Measurements from ENCODE around the gene HEYL. TPM values are rescaled to one million over a fixed set of nuclear protein-coding genes. Genes with fewer than 3 reads are reported as not detected.

The HEYL gene
- total RNA-seq, 5 donors from 2014 or later (not counting 1 experiment from before 2014, with no cell fraction given): 0.15 to 0.25 TPM; not detected in 3

DNA sequence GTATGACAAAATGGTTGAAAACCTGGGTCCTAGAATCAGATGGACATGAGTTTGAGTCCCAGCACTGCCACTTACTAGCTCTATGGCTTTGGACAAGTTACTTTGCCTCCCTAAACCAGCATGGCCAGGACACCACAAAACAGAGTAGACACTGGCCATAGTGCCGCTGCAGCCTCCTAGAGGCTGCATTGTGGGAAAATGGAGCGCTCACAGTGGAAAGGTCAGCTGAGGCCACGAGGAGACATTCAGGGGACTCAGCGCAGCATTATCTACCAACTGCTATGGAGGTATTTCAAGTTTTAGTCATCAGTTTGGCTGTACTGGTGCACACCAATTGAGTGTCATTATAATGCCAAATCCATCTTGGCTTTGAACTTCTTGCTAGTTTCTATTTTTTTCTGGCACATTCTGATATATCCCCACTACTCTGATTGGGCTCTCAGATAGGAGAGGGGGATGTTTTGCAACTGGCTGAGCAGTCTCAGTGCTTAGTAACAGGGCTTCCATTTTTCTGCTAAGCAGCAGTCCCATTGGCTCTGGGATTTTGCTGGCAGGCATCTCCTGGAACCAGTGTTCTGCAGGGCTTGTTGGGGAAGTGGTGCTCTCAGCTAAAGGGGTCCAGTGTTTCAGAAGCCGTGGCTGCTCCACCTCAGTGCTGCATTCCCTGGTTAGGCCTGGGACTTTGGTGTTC, 16.3 kb upstream of the HEYL start:
- Histone ChIP-seq H3K27me3 (replicated peaks in 1 of 2; ENCODE audit: control insufficient read depth in 2 of 2, extremely low read depth in 1 of 2, insufficient read depth in 2 of 2, low read length in 1 of 2) (peaks cover 3 to 14% of the 10 kb centered on the region in 2 experiments), H3K36me3 (ENCODE audit: control insufficient read depth in 2 of 2, extremely low read depth in 1 of 2, insufficient read depth in 1 of 2, low read length in 1 of 2) (no peaks in the 10 kb centered on the region), H3K27ac (ENCODE audit: low read length) (no peak overlapping the region), H3K4me1 (ENCODE audit: control insufficient read depth in 1 of 2, extremely low read depth in 1 of 2, insufficient read depth in 2 of 2, low read length in 2 of 2) (peaks cover 0 to 12% of the 10 kb centered on the region in 2 experiments), H3K4me3 (ENCODE audit: control insufficient read depth in 1 of 2, extremely low read depth in 1 of 2, low read length in 1 of 2) (no peak overlapping the region), H3K9me3 (no peaks in the 10 kb centered on the region)
- no peak overlapping the region for H3K27ac Mint-ChIP-seq
- peaks cover 6 to 13% (median 11%) of the 10 kb centered on the region in 3 donors for H3K4me1 Mint-ChIP-seq
- no peak for ATAC-seq (replicated peaks in 1 of 4)
- ChIA-PET CTCF (interaction anchor here (0.9 to 1.1 kb wide), 2 partner anchors 49 kb away, joined by 5 to 8 read pairs; no protein-coding TSS in a partner anchor), POLR2A (no interaction called here)
- H3K4me3 Mint-ChIP-seq: no peak overlapping the region
- 100% methylated on average over 1 of the region's 5 CpGs for WGBS (ENCODE audit: insufficient coverage)
- H3K27me3 Mint-ChIP-seq: peaks cover 0 to 7% of the 10 kb centered on the region in 2 donors
- H3K9me3 Mint-ChIP-seq: no peaks in the 10 kb centered on the region
- H3K36me3 Mint-ChIP-seq: no peaks in the 10 kb centered on the region
- no peak for DNase-seq

DNA sequence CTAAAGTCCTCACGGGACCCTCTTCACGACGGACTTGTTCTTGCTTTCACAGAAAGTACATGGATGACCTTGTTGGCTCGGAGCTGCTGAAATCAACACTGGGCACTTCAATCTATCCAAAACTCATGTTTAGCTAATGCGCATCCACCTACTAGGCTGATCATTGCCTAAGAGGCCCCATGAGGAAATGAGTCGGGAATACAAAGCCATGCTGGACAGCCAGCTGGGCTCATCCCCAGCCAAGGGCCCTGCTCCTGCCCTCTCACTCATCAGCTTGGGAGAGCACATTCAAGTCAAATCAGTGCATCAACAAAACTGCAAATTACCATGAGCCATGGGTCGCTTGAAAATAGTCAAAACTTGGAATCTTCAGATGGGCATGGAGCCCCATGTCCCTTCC, 14.8 kb upstream of the HEYL start:
- H3K27me3 Mint-ChIP-seq: peaks cover 0 to 7% of the 10 kb centered on the region in 2 donors
- Histone ChIP-seq H3K9me3 (no peaks in the 10 kb centered on the region), H3K36me3 (ENCODE audit: control insufficient read depth in 2 of 2, extremely low read depth in 1 of 2, insufficient read depth in 1 of 2, low read length in 1 of 2) (no peaks in the 10 kb centered on the region), H3K27me3 (replicated peaks in 1 of 2; ENCODE audit: control insufficient read depth in 2 of 2, extremely low read depth in 1 of 2, insufficient read depth in 2 of 2, low read length in 1 of 2) (peaks cover 3 to 14% of the 10 kb centered on the region in 2 experiments), H3K4me1 (ENCODE audit: control insufficient read depth in 1 of 2, extremely low read depth in 1 of 2, insufficient read depth in 2 of 2, low read length in 2 of 2) (peaks cover 0 to 12% of the 10 kb centered on the region in 2 experiments), H3K4me3 (ENCODE audit: control insufficient read depth in 1 of 2, extremely low read depth in 1 of 2, low read length in 1 of 2) (no peak overlapping the region), H3K27ac (ENCODE audit: low read length) (no peak overlapping the region)
- DNase-seq (no peak), ATAC-seq (replicated peaks in 1 of 4) (no peak)
- CTCF ChIA-PET: interaction anchor here in 1 of 2 donors (0.9 kb wide), 1 partner anchor 48 kb away, joined by 5 read pairs; no protein-coding TSS in a partner anchor
- H3K27ac Mint-ChIP-seq: no peak overlapping the region
- H3K36me3 Mint-ChIP-seq: no peaks in the 10 kb centered on the region
- no peaks in the 10 kb centered on the region for H3K9me3 Mint-ChIP-seq
- H3K4me1 Mint-ChIP-seq: peaks cover 6 to 13% (median 11%) of the 10 kb centered on the region in 3 donors
- POLR2A ChIA-PET: no interaction called here
- no peak overlapping the region for H3K4me3 Mint-ChIP-seq
- 87% methylated on average over 7 of the region's 7 CpGs for WGBS (ENCODE audit: insufficient coverage)

DNA sequence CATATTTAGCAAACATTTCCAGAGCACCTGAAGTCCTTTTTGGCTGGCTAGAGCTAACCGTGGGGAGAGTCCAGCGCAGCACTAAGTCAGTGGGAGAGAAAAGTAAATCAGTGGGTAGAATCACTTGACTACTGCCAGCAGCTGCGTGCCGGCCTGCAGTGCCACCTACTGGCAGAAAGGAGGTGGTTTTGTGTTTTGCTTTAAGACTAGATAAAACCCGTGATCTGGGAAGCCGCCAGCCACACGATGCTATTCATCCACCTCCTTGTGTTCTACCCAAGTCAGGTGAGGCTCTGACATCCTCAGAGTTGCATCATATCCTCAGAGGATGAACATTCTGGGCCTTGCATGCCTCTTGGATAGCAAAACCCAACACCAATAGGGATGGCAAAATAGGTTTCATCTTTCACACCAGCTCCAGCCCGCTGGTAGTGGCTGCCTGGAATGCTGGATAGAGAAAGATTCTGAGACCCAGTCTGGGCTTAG, 14.1 kb upstream of the HEYL start:
- Mint-ChIP-seq H3K9me3 (no peaks in the 10 kb centered on the region), H3K27ac (no peak overlapping the region), H3K4me1 (peaks cover 6 to 13% (median 11%) of the 10 kb centered on the region in 3 donors), H3K4me3 (no peak overlapping the region), H3K36me3 (no peaks in the 10 kb centered on the region), H3K27me3 (peaks cover 0 to 7% of the 10 kb centered on the region in 2 donors)
- peak; percentile 43 to 83 (median 65) for DNase-seq
- POLR2A ChIA-PET: no interaction called here
- CTCF ChIA-PET: interaction anchor here in 1 of 2 donors (0.5 to 0.9 kb wide), 2 partner anchors 38 to 47 kb away, joined by 3 to 5 read pairs; partner anchors contain the start of gene HPCAL4
- H3K27me3 ChIP-seq (replicated peaks in 1 of 2; ENCODE audit: control insufficient read depth in 2 of 2, extremely low read depth in 1 of 2, insufficient read depth in 2 of 2, low read length in 1 of 2): peaks cover 3 to 12% of the 10 kb centered on the region in 2 experiments
- peak; percentile 75 to 85 (median 82) for ATAC-seq (replicated peaks in 1 of 4)
- 0% methylated on average over 1 of the region's 8 CpGs for WGBS (ENCODE audit: insufficient coverage)
- no peaks in the 10 kb centered on the region for H3K9me3 ChIP-seq
- H3K4me1 ChIP-seq (ENCODE audit: control insufficient read depth in 1 of 2, extremely low read depth in 1 of 2, insufficient read depth in 2 of 2, low read length in 2 of 2): peaks cover 0 to 12% of the 10 kb centered on the region in 2 experiments
- H3K27ac ChIP-seq (ENCODE audit: low read length): no peak overlapping the region
- H3K36me3 ChIP-seq (ENCODE audit: control insufficient read depth in 2 of 2, extremely low read depth in 1 of 2, insufficient read depth in 1 of 2, low read length in 1 of 2): no peaks in the 10 kb centered on the region
- no peak overlapping the region for H3K4me3 ChIP-seq (ENCODE audit: control insufficient read depth in 1 of 2, extremely low read depth in 1 of 2, low read length in 1 of 2)

DNA sequence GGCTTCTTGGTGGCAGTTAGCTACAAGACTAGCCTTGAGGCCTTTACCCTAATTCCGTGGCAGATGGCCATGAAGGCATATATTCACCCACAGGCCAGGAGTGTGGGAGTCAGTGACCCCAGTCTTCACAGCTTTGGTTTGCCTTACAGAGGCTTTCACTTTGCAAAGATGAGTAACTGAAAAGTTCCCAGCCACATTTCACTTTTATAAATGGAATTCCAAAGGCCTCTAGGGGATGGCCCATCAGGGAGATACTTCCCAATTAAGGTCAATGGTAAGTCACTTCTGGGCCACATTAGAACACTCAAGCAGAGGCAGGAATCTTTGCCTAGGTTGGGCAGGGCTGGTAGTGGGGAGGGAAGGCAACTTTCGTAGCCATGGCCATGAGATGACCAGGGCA, 13.1 kb upstream of the HEYL start:
- H3K4me3 ChIP-seq (ENCODE audit: control insufficient read depth in 1 of 2, extremely low read depth in 1 of 2, low read length in 1 of 2): no peak overlapping the region
- no peaks in the 10 kb centered on the region for H3K9me3 Mint-ChIP-seq
- WGBS (ENCODE audit: insufficient coverage): 100% methylated on average over 1 of the region's 2 CpGs
- H3K4me3 Mint-ChIP-seq: no peak overlapping the region
- H3K9me3 ChIP-seq: no peaks in the 10 kb centered on the region
- no peaks in the 10 kb centered on the region for H3K36me3 ChIP-seq (ENCODE audit: control insufficient read depth in 2 of 2, extremely low read depth in 1 of 2, insufficient read depth in 1 of 2, low read length in 1 of 2)
- H3K4me1 ChIP-seq (ENCODE audit: control insufficient read depth in 1 of 2, extremely low read depth in 1 of 2, insufficient read depth in 2 of 2, low read length in 2 of 2): peaks cover 0 to 6% of the 10 kb centered on the region in 2 experiments
- H3K4me1 Mint-ChIP-seq: peaks cover 2 to 6% (median 6%) of the 10 kb centered on the region in 3 donors
- peaks cover 0 to 7% of the 10 kb centered on the region in 2 donors for H3K27me3 Mint-ChIP-seq
- H3K27ac ChIP-seq (ENCODE audit: low read length): no peak overlapping the region
- no peak for ATAC-seq (replicated peaks in 1 of 4)
- H3K36me3 Mint-ChIP-seq: no peaks in the 10 kb centered on the region
- no peak for DNase-seq
- ChIA-PET CTCF (interaction anchor here in 1 of 2 donors (1.4 kb wide), 1 partner anchor 46 kb away, joined by 3 read pairs; no protein-coding TSS in a partner anchor), POLR2A (no interaction called here)
- no peak overlapping the region for H3K27ac Mint-ChIP-seq
- peaks cover 3 to 13% of the 10 kb centered on the region in 2 experiments for H3K27me3 ChIP-seq (replicated peaks in 1 of 2; ENCODE audit: control insufficient read depth in 2 of 2, extremely low read depth in 1 of 2, insufficient read depth in 2 of 2, low read length in 1 of 2)

DNA sequence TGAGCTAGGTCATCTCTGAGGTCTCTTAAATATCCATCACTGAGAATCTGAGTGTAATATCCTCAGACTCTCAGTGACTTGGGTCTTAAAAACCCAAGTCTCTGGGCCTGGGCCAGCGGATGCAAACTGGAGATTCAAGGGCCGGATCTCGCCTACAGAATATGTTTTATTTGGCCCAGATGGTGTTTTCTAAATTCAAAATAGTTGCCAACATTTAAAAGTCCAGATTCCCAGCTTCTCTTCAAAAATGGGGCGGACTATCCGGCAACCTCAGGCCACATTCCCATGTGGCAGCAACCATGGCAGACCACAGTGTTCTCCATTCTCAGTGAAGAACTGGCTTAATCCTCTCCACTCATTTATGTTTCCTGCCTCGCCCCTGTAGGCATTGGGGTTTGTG, 12.7 kb upstream of the HEYL start:
- ChIA-PET POLR2A (no interaction called here), CTCF (interaction anchor here in 1 of 2 donors (1.4 kb wide), 1 partner anchor 46 kb away, joined by 3 read pairs; no protein-coding TSS in a partner anchor)
- Histone ChIP-seq H3K9me3 (no peaks in the 10 kb centered on the region), H3K27ac (ENCODE audit: low read length) (no peak overlapping the region), H3K36me3 (ENCODE audit: control insufficient read depth in 2 of 2, extremely low read depth in 1 of 2, insufficient read depth in 1 of 2, low read length in 1 of 2) (no peaks in the 10 kb centered on the region), H3K27me3 (replicated peaks in 1 of 2; ENCODE audit: control insufficient read depth in 2 of 2, extremely low read depth in 1 of 2, insufficient read depth in 2 of 2, low read length in 1 of 2) (peaks cover 3 to 15% of the 10 kb centered on the region in 2 experiments), H3K4me3 (ENCODE audit: control insufficient read depth in 1 of 2, extremely low read depth in 1 of 2, low read length in 1 of 2) (no peak overlapping the region), H3K4me1 (ENCODE audit: control insufficient read depth in 1 of 2, extremely low read depth in 1 of 2, insufficient read depth in 2 of 2, low read length in 2 of 2) (peaks cover 0 to 6% of the 10 kb centered on the region in 2 experiments)
- H3K27ac Mint-ChIP-seq: no peak overlapping the region
- H3K4me3 Mint-ChIP-seq: no peak overlapping the region
- no peak for DNase-seq
- no peaks in the 10 kb centered on the region for H3K36me3 Mint-ChIP-seq
- 83% methylated on average over 2 of the region's 6 CpGs for WGBS (ENCODE audit: insufficient coverage)
- H3K27me3 Mint-ChIP-seq: peaks cover 0 to 7% of the 10 kb centered on the region in 2 donors
- no peak for ATAC-seq (replicated peaks in 1 of 4)
- H3K9me3 Mint-ChIP-seq: no peaks in the 10 kb centered on the region
- peaks cover 2 to 6% (median 6%) of the 10 kb centered on the region in 3 donors for H3K4me1 Mint-ChIP-seq

DNA sequence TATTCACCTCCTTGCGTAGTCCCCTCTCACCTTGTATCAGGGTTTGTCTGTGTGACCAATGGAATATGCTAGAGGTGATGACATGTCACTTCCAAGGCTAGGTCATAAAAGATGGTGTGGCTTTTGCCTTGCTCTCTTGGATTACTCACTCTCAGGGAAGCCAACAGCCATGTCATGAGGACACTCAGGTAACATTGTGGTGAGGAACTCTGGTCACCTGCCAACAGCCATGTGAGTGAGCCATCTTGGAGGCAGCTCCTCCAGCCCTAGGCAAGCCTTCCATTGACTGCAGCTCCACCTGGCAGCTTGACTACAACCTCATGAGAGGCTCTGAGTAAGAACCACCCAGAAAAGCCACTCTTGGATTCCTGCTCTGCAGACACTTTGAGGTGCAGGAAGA, 11.0 kb upstream of the HEYL start:
- Histone ChIP-seq H3K36me3 (ENCODE audit: control insufficient read depth in 2 of 2, extremely low read depth in 1 of 2, insufficient read depth in 1 of 2, low read length in 1 of 2) (no peaks in the 10 kb centered on the region), H3K9me3 (no peaks in the 10 kb centered on the region), H3K4me1 (ENCODE audit: control insufficient read depth in 1 of 2, extremely low read depth in 1 of 2, insufficient read depth in 2 of 2, low read length in 2 of 2) (peaks cover 0 to 6% of the 10 kb centered on the region in 2 experiments), H3K4me3 (ENCODE audit: control insufficient read depth in 1 of 2, extremely low read depth in 1 of 2, low read length in 1 of 2) (no peak overlapping the region), H3K27ac (ENCODE audit: low read length) (no peak overlapping the region), H3K27me3 (replicated peaks in 1 of 2; ENCODE audit: control insufficient read depth in 2 of 2, extremely low read depth in 1 of 2, insufficient read depth in 2 of 2, low read length in 1 of 2) (peaks cover 3 to 18% of the 10 kb centered on the region in 2 experiments)
- no CpG with 5 or more reads among the region's 1 CpG for WGBS (ENCODE audit: insufficient coverage)
- H3K36me3 Mint-ChIP-seq: no peaks in the 10 kb centered on the region
- H3K27ac Mint-ChIP-seq: no peak overlapping the region
- no peak overlapping the region for H3K4me3 Mint-ChIP-seq
- ATAC-seq (replicated peaks in 1 of 4): no peak
- H3K27me3 Mint-ChIP-seq: peaks cover 0 to 7% of the 10 kb centered on the region in 2 donors
- H3K4me1 Mint-ChIP-seq: peaks cover 2 to 6% (median 6%) of the 10 kb centered on the region in 3 donors
- ChIA-PET POLR2A (no interaction called here), CTCF (no interaction called here)
- no peak for DNase-seq
- no peaks in the 10 kb centered on the region for H3K9me3 Mint-ChIP-seq

Measured in T-cell (primary cell).